HL-60 (cell line): ENCODE results near the gene ZDHHC7.

Source experiments
- CTCF ChIP-seq: IDR thresholded peaks from one replicate; pipeline ENCODE4 v1.5.1; 2011; ENCODE audit warnings: low read length, control low read depth, inconsistent platforms; ENCODE audit not compliant: insufficient read depth
- POLR2AphosphoS5 ChIP-seq: IDR thresholded peaks from 2 replicates; pipeline ENCODE4 v1.6.1; 2012; ENCODE audit warnings: low read depth

DNA sequence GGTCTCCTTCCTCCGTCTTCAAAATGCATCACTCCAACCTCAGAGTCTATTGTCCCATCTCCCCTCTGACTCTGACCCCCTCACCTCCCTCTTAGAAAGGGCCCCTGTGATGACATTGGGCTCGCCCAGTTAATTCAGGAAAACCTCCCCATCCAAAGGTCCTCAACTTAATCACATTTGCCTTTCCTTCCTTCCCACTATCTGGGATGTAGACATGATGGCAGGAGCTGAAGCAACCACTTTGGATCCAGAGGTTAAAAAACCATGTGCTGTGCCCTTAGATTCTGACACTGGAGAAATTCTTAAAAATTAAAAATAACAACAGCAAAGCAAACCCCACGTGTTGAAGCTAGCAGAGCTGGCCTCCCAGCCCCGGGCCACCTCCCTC lies 80.2 kb downstream of the ZDHHC7 start:
- TF ChIP-seq CTCF (no peak), POLR2AphosphoS5 (no peak)
